Superior temporal gyrus (tissue), 1 donor: ENCODE measurements around the gene PTBP1.

Source experiments
- DNase-seq: peaks from one replicate; pipeline ENCODE4 v3.0.0-alpha.2; 2016; ENCODE audit errors: extremely low spot score

PTBP1 gene

DNA sequence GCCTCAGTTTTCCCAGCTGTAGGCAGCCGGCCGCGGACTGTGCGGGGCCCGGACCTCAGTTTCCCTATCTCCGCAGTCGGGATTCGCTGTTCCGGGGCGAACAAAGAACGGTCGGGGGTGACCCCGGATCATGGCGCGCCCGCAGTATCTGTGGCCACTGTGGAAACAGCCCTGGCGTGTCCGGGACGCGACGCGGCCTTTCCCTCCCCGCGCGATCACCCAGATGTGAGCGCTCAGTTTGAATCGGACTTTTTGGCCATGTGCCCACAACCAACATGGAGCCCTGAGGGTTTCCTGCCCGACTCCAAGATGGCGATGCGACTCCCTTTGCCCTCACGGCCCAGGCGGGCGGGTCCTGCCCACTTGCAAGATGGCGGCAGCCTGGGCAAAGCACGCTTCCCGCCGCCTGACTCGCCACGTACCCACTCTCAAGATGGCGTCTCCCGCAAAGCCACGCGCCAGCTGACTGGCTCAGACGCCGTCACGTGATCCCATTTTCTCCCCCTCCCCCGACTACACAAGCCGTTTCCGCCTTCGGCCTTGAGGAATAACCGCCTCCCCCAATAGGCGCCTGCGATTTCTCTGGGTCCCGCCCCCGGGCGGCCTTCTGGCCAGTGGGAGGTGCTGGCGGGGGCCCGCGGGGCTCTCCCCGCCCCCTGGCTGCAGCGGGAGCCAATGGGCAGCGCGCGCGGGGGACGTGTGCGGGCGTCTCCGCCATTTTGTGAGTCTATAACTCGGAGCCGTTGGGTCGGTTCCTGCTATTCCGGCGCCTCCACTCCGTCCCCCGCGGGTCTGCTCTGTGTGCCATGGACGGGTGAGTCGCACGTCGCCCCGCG is at the start of gene PTBP1:
Gene PTBP1, plus strand, starts transcription at position 761 of the 836 bp plus-strand sequence. Its CDS starts 46 bp downstream, at position 807.
- DNase-seq = peak; percentile 100

DNA sequence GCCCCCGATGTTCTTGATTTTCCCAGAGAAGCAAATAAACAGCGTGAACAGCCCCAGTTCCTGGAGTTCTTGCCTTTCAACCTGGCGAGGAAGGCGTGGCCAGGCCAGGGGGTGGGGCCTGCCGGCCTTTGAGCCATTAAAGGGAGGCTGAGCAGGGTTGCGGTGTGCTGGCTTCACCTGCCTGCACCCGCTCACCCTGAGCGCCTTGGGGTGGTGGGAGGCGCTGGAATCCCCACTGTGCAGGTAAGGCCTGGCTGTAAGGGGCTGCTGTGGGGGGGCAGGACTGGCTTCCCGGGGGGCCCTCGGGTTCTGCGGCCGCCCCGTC is 49.0 kb upstream of the PTBP1 start:
- DNase-seq = no peak

DNA sequence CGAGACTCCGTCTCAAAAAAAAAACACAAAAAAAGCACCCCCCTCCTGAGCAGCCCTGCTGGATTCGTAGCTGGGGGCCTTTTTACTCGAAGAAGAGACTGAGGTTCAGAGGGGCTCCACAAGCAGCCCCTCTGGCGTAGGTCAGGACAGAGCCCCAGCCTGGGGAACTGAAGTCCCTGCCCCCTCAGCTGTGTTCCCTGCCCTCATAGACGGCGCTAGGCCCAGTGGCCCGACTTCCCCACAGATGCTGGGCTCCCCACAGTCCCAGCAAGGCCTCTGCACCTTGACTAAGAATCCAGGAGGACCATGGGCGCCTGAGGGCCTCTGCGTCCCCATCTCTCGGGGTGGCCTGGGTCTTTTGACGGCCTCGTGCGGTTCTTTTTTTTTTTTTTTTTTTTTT is 47.4 kb upstream of the PTBP1 start:
- no peak for DNase-seq

DNA sequence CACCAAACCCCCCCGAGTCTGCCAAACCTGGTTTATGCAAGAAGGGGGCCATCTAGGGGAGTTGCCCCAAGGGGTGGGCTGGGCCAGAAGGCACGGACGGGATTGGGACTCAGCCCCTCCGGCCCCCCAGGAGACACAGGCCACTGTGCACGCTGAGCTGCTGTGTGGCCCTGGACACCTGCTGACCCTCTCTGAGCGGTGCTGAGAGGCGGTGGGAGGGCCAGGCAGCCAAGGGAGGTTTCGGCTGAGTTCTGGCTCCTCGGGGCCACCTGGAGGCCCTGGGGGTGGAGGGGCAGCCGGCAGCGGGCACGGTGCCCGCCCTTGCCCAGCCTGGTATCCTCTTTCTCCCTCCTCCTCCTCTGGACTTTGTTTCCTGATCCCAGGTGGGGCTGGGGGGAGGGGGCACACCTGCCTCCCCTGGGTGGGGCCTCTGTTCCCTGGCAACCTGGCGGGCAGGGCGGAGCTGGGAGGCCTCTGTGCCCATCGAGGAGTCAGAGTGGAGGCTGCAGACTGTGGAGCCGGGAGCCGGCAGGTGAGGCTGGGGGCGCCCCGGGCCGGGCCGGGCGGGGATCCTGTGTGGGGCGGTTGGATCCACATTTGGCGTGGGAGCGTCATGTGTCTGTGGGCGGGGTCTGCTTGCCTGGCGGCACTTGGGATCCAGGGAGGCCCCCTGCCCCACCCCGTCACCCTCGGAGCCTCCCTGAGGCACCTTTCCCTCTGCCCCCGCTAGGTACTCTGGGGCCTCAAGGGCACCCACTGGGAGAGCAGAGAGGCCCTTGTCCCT is 46.4 kb upstream of the PTBP1 start, which contains the start of gene MISP:
Gene MISP, plus strand, starts transcription at position 473 of the 784 bp plus-strand sequence. CDS start 5,835 bp downstream, outside the sequence.
- DNase-seq = no peak

DNA sequence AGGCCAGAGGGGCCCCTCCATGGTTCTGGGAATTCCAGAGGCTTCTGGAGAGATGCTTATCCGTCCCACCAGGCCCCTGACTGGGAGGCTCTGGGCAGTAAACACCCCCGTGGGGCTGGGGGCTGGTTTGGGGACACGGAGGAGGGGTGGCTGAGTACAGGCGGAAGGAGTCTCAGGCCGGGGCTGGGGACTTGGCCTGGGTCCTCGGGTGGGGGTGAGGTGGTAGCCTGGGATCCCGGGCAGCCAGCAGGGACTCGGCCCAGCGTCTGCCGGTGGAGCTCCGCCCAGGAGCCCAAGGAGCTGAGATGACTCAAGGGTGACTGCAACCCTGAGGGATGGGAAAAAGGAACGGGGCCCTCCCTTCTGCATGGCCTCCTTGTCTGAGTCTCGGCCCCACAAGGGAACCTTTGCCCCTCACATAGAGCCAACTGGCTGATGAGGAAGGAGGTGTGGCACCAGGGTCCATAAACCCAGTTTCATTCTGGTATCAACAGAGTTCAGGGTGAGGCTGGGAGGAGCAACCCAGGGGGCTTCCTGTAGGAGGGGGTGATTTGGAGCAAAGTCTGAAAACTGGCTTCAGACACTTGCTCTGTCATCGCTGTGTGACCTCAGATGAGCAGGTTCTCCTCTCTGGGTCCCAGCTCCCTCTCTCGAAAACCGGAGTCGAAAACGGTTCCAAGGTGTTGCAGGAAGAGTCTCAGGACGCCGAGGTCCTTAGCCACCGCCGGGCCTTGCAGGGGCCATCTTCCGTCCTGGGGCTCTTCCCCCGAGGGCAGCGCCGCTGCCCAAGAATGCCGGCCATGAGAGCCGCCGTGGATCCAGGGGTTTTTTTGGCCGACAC is 45.5 kb upstream of the PTBP1 start:
- no peak for DNase-seq

DNA sequence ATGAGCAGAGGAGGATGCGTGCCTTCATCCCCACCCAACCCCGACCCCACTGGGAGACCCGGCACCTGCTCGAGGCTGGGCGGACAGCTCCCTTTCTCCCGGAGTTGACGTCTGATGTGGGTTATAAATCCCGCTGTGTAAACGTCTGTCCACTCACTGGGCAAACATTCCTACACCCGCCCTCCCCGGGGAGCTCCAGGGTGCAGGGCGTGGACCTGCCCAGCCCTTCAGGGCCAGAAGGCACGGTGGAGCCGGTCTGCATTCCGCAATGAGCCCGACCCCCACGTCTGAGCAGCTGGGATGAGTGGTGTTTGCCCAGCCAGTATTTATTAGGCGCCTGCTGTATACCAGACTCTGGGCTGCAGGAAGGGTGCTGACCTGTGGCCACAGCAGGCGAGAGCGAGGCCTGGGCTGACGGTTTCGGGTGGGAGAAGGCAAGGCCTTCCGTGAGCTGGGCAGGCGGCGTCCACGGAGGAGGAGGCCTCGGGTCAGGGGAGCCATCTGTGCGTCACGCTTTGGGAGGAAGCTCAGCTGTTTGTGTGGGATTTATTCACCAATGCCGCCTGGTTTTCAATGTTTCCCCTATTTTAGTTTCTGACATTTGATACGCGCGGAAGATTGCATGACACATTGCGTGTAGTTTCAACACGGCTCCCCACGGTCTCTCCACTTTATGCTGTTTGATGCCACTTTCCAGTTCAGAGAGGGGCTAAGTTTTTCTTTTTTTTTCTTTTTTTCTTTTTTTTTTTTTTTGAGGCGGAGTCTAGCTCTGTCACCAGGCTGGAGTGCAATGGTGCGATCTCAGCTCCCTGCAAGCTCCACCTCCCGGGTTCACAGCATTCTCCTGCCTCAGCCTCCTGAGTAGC is 44.4 kb upstream of the PTBP1 start:
- no peak for DNase-seq

DNA sequence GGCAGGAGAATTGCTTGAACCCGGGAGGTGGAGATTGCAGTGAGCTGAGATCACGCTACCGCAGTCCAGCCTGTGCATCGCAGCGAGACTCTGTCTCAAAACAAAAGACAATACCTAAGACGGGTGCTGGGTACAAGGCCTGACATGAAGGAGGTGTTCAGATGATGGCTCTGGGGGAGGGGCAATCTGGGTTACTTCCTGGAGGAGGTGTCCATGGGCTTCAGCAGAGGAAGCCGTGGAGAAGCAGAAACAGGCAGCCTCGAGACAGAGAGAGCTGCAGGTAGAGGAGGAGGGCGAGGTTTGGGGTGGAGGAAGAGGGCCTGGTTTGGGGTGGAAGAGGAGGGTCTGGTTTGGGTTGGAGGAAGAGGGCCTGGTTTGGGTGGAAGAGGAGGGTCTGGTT is 42.7 kb upstream of the PTBP1 start:
- no peak for DNase-seq

DNA sequence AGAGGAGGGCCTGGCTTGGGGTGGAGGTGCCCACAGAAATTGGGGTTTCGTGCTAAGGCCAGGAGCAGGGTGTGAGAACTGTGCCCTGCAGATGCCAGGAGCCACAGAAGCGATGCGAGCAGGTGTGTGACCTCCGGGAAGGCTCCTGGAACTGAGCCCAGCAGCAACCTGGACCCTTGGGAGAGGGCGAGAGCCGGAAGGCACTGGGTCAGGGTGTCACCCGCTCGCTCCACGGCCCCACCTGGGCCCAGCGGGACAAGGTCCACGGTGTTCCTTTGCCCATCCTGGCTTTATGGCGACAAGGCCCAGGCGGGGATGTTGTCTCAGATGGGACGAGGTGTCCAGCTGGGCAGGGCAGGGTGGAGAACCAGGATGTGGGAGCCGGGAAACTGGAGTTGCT is 42.2 kb upstream of the PTBP1 start:
- no peak for DNase-seq

DNA sequence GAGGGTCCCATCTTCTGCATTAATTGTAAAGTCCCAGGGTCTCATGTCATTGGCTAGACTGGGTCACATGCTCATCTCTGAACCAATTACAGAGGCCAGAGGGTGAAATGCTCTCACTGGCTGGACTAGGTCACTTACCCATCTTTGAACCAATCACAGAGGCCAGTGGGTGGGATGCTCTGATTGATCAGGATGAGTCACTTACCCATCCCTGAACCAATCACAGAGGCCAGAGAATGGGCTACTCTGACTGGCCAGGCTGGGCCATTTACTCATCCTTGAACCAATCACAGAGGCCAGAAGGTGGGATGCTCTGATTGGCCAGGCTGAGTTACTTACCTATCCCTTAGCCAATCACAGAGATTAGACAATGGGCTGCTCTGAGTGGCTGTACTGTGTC is 41.0 kb upstream of the PTBP1 start:
- DNase-seq = no peak

DNA sequence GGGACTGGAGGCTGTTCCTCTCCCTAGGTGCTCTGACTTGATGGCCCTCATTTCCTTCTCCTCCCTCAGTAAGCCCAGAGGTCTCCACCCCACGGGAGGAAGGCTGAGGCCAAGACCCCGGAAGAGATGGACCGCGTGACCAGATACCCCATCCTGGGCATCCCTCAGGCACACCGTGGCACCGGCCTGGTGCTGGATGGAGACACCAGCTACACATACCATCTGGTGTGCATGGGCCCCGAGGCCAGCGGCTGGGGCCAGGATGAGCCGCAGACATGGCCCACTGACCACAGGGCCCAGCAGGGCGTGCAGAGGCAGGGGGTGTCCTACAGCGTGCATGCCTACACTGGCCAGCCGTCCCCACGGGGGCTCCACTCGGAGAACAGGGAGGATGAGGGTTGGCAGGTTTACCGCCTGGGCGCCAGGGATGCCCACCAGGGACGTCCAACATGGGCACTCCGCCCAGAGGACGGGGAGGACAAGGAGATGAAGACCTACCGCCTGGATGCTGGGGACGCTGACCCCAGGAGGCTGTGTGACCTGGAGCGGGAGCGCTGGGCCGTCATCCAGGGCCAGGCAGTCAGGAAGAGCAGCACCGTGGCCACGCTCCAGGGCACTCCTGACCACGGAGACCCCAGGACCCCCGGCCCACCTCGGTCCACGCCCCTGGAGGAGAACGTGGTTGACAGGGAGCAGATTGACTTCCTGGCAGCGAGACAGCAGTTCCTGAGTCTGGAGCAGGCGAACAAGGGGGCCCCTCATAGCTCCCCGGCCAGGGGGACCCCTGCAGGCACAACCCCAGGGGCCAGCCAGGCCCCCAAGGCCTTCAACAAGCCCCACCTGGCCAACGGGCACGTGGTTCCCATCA is 40.2 kb upstream of the PTBP1 start:
- DNase-seq = no peak

DNA sequence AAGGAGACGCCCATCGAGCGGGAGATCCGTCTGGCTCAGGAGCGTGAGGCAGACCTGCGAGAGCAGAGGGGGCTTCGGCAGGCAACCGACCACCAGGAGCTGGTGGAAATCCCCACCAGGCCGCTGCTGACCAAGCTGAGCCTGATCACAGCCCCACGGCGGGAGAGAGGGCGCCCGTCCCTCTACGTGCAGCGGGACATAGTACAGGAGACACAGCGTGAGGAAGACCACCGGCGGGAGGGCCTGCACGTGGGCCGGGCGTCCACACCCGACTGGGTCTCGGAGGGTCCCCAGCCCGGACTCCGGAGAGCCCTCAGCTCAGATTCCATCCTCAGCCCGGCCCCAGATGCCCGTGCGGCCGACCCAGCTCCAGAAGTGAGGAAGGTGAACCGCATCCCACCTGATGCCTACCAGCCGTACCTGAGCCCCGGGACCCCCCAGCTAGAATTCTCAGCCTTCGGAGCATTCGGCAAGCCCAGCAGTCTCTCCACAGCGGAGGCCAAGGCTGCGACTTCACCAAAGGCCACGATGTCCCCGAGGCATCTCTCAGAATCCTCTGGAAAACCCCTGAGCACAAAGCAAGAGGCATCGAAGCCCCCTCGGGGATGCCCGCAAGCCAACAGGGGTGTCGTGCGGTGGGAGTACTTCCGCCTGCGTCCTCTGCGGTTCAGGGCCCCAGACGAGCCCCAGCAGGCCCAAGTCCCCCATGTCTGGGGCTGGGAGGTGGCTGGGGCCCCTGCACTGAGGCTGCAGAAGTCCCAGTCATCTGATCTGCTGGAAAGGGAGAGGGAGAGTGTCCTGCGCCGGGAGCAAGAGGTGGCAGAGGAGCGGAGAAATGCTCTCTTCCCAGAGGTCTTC is 39.2 kb upstream of the PTBP1 start:
- DNase-seq = no peak

DNA sequence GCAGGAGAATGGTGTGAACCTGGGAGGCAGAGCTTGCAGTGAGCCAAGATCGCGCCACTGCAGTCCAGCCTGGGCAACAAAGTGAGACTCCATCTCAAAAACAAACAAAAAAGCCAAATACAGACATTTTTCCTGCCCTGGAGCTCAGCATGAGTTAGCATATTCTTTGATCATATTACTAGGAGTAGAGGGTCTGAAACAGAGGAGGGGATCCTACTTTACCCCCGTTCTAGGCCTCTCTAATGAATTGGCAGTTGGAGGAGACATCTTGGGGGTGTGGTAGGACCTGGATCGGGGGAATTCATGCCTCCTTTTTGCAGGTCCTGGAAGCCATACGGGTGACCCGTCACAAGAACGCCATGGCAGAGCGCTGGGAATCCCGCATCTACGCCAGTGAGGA is 34.1 kb upstream of the PTBP1 start:
- DNase-seq = no peak

DNA sequence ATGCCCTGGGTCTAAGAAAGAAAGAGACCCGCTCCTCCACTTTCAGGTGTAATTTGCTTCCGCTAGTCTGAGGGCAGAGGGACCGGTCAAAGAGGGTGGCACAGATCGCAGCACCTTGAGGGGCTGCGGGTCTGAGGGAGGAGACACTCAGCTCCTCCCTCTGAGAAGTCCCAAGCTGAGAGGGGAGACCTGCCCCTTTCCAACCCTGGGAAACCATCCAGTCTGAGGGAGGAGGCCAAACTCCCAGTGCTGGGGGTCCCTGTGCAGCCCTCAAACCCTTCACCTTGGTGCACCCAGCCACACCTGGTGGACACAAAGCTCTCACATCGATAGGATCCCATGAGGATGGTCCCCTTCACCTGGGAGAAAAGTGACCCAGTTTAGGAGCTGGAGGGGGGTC is 33.4 kb upstream of the PTBP1 start:
- DNase-seq = no peak

DNA sequence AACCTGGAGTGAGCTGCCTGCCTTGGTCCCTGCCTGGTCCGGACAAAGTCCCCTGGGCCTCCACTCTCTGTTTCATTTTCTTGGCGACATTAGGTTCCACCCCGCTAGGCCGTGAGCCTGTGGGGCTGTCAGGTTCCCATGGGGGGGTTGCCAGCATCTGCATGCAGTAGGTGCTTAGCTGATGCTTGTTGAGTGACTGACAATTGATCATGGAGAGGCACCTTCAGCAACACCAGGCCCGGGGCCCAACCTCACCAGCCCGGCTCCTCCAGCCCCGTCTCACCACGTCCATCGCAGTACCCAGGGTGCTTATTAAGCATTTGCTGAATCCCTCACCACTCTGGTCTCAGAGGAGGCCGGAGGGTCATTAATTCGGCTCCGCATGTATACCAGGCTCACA is 33.0 kb upstream of the PTBP1 start:
- DNase-seq = no peak

DNA sequence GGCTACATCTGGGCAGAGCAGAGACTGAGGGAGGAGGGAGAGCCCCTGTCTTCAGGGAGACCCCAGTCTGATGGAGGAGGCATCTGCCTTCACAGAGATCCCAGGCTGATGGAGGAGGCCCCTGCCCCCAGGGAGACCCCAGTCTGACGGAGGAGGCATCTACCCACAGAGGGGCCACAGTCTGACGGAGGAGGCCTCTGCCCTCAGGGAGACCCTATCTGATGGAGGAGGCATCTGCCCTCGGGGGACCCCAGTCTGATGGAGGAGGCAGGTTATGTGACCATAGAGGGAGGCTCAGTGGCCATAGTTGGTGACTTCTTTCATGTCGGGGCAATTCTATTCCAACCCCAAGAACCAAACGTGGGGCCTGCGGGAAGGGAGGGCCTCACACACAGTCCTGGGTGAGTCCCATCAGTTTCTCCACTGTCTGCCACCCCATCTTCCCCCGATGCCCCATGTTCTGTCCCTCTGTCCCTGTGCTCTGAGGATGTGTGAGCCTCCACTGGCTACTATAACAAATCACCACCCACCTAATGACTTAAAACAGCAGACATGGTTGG is 32.0 kb upstream of the PTBP1 start:
- DNase-seq = no peak

DNA sequence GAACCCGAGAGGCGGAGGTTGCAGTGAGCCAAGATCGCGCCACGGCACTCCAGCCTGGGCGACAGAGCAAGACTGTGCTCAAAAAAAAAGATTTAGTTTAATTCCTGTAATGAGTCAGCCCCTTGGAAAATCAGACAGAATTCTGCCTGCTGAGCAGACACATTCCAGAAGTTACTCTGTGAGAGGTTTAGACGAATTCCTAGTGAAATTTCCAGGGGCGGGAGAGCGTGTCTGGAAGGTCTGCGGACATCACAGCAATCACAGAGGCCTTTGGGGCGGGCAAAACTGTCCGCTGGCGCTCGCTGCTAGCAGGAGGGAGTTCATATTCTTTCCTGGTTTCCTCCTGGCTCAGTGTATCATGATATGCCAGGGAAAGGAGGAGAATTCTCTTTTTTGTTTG is 28.8 kb upstream of the PTBP1 start:
- DNase-seq = no peak

DNA sequence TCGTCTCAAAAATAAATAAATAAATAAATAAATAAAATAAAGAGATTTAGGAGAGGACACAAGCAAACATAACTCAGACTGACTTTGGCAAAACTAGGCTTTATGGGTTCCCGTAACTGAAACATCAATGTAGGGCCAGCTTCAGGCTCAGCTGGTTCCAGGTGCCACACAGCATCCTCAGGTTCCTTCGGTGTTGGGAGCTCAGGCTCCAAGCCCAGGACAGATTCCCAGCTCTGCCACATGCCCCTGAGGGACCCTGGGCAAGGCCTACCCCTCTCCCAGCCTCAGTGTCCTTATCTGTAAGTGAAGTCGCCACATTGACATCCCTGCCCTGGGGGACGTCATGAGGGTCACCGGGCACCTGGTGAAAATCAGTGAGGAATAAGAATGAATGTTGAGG is 27.6 kb upstream of the PTBP1 start:
- no peak for DNase-seq

DNA sequence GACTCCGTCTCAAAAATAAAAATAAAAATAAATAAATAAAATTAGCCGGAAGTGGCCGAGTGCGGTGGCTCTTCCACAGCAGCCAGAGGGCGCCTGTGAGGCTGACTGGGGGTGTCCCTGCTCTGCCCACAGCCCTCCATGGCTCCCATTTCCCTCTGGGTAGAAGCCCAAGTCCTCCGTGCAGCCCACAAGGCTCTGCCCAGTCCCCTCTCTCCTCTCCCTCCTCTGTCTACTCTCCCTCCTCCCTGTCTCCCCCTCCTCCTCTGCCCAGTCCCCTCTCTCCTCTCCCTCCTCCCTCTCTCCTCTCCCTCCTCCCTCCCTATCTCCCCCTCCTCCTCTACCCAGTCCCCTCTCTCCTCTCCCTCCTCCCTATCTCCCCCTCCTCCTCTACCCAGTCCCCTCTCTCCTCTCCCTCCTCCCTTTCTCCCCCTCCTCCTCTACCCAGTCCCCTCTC is 25.9 kb upstream of the PTBP1 start:
- no peak for DNase-seq

DNA sequence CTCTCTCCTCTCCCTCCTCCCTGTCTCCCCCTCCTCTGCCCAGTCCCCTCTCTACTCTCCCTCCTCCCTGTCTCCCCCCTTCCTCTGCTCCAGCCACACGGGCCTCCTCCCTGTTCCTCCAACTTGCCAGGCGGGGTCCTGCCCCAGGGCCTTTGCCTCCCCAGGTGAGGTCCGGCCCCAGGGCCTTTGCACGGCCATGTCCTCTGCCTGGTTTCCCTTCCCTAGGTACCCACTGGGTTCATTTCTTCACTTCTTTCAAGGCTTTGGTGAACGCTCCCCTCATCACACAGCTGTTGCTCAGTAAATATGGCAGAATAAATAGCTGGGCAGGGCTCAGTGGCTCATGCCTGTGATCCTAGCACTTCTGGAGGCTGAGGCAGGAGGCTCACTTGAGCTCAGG is 25.2 kb upstream of the PTBP1 start:
- no peak for DNase-seq
